Fibroblast of the conjunctiva (primary cell): ENCODE data around the gene SORT1.
A peak's percentile ranks its signal among the peaks of the same experiment; 100 is the strongest.
"Not testable (repeated sequence)": the region's sequence is repeated elsewhere in the genome, so short reads cannot be mapped to it uniquely, and the experiment has no call there.

Experiments used
- DNase-seq: peaks from one replicate; pipeline ENCODE4 v3.0.0-alpha.2; 2010; ENCODE audit warnings: low read depth

SORT1 gene

DNA sequence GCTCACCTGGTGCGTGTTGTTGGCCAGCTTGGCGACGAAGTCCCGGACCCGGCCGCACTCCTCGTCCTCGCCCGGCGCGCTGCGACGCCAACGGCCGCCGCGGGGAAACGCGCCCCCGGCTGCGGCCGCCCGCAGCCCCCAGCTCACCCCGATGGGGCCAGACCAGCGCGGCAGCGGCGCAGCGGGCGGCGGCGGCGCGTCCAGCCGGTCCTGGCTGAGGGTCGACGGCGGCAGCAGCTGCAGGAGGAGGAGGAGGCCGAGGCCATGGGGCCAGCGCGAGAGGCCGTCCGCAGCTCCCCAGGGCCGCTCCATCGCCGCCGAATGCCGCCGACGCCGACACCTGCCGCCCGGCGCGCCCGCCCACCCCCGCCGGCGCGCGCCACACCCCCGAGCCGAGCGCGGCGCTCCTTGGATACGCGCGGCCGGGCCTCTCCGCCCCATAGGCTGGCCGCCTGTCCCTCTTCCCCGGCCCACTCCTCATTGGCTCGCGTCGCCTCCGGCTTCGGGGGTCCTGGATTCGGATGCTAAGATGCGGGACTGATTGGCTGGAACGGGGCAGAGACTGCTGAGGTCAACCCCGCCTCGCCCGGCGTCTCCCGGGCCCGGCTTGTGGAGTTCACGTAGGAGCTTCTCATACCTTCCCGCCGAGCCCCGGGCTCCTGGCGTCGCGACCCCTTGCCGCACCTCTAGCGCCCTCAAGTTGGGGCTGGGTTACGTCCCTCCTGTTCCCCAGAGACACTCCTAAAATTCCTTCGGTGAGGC lies at the start of gene SORT1:
SORT1 (minus strand) TSS at position 338 of the 762 bp plus-strand sequence; CDS start at position 312, 26 bp downstream.
- peak; percentile 51 for DNase-seq

DNA sequence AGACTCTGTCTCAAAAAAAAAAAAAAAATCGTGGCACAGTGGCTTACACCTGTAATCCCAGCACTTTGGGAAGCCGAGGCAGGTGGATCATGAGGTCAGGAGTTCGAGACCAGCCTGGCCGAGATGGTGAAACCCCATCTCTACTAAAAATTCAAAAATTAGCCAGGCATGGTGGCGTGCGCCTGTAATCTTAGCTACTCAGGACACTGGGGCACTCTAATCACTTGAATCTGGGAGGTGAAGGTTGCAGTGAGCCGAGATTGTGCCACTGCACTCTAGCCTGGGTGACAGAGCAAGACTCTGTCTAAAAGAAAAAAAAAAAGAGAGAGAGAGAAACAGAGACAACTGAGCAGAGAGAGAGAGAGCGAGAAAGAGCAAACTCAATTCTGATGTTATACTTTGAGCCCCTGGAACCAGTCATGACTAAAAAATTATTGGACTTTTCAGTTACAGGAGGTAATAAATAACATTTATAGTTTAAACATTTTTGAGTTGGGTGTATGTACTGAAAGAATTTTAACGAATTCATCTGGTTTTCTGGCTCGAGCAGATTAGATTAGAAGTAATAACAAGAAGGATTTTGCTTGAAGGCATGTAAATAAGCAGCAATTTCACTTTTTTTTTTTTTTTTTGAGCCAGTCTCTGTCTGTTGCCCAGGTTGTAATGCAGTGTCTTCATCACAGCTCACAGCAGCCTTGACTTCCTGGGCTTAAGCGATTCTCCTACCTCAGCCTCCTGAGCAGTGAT lies 48.4 kb upstream of the SORT1 start:
- not testable (repeated sequence) for DNase-seq

GRCh38 chr1:109444346-109444745 lies 46.6 kb upstream of the SORT1 start:
- no peak for DNase-seq

GRCh38 chr1:109443476-109443875 lies 45.8 kb upstream of the SORT1 start:
- DNase-seq: no peak

DNA sequence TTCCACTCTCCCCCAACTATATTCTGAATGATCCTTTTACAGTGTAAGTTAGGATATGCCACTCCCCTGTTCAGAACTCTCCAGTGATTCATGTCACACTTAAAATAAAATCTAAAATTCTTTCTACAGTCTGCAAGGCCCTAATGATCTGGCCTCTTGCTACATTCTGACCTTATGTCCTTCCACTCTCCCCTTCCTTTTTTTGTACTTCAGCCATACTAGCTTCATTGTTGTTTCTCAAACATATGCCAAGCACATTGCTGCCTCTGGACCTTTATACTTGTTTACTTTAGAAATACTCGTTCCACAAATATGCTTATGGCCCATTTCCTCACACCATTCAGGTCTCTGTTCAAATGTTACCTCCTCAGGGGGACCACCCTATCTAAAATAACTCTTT lies 43.4 kb upstream of the SORT1 start:
- DNase-seq: peak; percentile 51

GRCh38 chr1:109438798-109439297 lies 41.1 kb upstream of the SORT1 start:
- peak; percentile 84 for DNase-seq

GRCh38 chr1:109434484-109434883 lies 36.8 kb upstream of the SORT1 start:
- no peak for DNase-seq

GRCh38 chr1:109433322-109433721 lies 35.6 kb upstream of the SORT1 start:
- no peak for DNase-seq

DNA sequence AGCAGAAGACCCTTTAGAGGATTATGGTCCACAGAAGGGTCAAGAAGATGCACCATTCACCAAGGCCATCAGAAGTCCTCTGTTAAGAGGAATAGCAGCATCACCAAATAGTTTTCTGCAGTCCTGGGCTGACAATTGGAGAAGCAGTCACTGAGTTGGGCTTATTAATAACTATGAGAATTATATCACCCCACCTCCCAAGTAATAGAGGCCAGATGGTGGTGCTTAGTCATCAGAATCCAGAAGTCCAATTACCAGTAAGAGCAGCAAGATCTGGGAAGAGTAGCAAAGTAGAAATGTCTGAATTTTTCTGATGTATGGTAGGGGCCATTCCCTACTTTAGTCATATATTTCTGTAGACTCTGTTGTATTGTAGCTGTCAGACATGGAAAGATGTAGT lies 34.6 kb upstream of the SORT1 start:
- peak; percentile 28 for DNase-seq

DNA sequence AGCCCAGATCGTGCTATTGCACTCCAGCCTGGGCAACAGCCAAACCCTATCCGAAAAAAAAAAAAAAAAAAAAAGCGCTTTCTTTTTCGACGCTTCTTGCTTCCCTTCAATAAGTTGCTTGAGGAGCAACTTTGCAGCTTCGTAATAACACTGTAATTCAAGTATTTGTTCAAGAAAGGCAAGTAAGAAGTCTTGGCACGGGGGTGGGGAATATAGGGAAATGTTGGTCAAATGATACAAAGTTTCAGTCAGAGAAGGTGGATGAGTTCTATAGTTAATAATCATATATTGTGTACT lies 29.4 kb upstream of the SORT1 start:
- no peak for DNase-seq

- DNase-seq: peak; percentile 99
These were observed 28.8 kb upstream of the SORT1 start, which contains the start of gene PSMA5 for GRCh38 chr1:109426281-109427170. Gene PSMA5, minus strand, starts transcription at chr1:109426448. Its CDS starts 118 bp downstream, at chr1:109426330.

- no peak for DNase-seq
These were observed 27.9 kb upstream of the SORT1 start for GRCh38 chr1:109425391-109426280.

- DNase-seq: no peak
These were observed 25.8 kb upstream of the SORT1 start for GRCh38 chr1:109423498-109423897.

- no peak for DNase-seq
These were observed 14.8 kb upstream of the SORT1 start for GRCh38 chr1:109412551-109412950.

DNA sequence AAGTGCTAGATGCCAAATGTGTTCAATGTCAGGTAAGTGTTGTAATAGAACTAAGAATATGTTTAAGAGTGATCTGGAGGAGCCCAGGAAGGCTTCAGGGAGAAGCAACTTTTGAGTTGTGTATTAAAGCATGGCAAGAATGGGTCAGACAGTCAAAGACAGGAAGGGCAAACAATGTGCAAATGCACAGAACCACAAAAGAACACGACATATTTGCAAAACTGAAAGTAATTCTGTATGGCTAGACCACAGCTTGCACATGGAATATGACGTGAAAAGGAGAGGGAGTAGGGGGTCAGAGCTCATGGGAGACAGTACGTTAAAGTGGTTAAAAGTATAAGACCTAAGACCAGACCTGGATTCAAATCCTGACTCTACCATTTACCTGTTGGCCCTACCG lies 7.1 kb upstream of the SORT1 start:
- DNase-seq: no peak

DNA sequence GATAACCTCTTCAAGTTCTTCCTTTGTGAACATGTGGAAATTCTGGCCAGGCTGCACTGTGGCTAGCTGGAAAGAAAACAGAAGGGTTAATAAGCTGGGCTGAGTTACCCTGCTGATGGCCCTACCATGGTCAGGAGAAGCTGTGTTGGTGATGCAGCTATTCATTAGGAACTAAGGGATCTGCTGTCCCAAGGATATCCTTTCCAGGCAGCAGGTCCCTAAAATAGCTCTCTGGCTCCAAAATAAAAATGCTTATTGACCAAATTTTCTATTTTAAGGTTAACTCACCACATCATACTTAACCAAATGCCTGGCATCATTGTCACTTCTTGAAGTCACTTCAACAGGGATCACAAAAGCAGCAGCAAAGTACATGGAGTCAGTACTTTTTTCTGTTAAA lies 4.3 kb upstream of the SORT1 start:
- DNase-seq: no peak

DNA sequence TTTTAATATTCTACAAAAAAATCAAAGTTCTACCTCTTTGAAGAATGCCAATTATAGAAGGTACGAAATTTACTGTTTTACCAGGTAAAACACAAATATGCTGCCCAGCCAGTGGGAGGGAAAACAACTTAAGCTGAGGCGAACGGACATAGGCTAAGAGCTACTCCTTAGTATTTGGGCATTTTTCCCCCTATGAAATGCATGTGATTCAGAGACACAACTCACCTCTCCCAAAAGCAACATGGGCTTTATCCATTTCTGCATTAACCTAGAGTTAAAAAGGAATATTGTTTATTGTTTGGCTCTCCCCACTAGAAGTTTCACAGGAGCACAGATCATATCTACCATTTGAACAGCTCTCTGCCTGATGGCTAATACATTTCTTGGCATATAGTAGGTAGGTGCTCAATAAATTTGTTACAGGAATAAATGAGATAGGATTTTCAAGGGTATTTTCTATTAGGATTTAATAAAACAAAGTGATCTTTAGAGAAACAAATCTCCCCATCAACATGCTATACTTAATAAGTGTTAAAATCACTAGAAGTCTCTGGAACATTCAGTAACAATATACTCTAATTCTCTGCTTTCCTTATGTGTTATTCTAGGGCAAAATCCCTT lies 2.4 kb upstream of the SORT1 start:
- DNase-seq: no peak

DNA sequence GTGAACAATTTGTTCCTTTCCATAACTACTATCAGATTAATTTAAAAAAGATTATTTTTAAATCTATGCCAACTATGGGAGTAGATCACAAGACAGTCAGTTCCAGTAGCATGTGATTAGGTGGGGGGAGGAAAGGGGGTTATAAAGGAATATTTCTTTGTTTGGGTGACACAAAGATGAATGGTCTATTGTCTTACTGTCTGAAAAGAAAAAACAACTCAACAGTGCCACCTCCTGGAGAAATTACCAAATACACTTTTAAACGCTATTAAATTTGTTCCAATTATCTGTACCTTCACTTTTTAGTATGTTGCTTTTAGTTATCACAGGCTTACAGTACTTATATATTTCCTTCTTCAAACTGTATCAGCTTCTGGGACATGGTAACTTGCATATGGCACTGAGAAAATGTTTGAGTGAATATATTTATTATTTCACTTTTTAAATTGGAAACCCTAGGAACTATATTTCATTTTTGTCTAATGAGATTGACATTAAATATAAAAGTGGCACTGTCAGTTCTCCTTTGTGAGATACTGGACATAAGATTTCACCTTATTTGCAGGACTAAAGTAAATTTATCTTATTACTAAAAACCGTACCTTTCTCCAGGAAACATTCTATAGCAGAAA lies 1.7 kb upstream of the SORT1 start:
- DNase-seq: no peak

DNA sequence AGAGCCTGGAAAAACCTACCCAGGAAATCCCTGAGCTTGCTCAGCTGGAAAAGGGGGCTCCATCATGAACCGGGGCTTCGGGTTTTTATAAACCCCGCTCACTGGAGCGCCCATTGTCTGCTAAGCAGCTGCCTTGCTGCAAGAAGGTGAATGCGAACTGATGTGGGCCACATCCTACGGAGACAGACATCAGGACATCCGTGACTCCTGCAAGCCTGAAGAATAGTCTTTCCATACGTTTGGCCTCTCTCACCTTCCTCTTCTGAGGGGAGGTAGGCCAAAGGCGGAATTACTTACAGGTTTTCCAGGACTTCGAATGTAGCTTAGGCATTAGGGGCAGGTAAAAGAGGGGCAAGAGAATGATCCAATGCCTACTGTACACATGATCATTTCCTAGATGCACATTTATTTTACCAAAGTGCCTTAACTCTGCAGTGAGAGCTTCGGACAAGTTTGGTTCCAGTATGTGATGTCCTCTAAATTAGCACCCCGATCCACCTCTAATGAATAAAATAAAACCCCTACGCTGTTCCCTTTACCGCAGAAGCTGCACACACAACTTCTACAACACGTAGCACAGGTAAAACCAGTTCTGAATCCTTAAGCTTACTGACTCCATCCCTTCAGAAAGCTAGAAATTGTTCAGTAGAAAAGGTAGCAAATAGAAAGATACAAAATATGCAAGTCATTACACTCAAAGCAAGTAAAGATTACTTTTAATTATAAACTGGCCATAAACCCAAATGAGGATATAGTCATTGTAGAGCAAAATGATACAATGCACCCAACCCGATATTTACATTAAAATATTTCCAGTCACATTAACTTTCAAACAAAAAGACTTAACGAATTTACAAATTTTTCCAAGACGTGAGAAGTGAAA lies 866 bp upstream of the SORT1 start:
- DNase-seq: no peak
